Measurements from ENCODE around the gene ANKRD37. TPM values are rescaled to one million over a fixed set of nuclear protein-coding genes. Genes with fewer than 3 reads are reported as not detected.

The ANKRD37 gene
- total RNA-seq, 1 donor from 2014 or later: 15.5 TPM

- TF ChIP-seq CTCF (conservative IDR thresholded peaks at IDR 0.05; ENCODE audit: low read depth, low read length): no peak
- peak; percentile 70 for DNase-seq (ENCODE audit: low read depth)
- peak overlapping the region; percentile 74 for H3K4me3 ChIP-seq (ENCODE audit: low read depth, low read length)
Observed at GRCh38 chr4:185395956-185396723, 501 bp upstream of the ANKRD37 start.

- DNase-seq (ENCODE audit: low read depth): no peak
- peak overlapping the region; percentile 16 for H3K4me3 ChIP-seq (ENCODE audit: low read depth, low read length)
- TF ChIP-seq CTCF (conservative IDR thresholded peaks at IDR 0.05; ENCODE audit: low read depth, low read length): no peak
Observed at GRCh38 chr4:185398618-185399017, 2.0 kb downstream of the ANKRD37 start.

GRCh38 chr4:185399466-185399865, 2.8 kb downstream of the ANKRD37 start:
- peak overlapping the region; percentile 16 for H3K4me3 ChIP-seq (ENCODE audit: low read depth, low read length)
- no peak for DNase-seq (ENCODE audit: low read depth)
- no peak for TF ChIP-seq CTCF (conservative IDR thresholded peaks at IDR 0.05; ENCODE audit: low read depth, low read length)

- no peak for DNase-seq (ENCODE audit: low read depth)
- H3K4me3 ChIP-seq (ENCODE audit: low read depth, low read length): no peak overlapping the region
- no peak for TF ChIP-seq CTCF (conservative IDR thresholded peaks at IDR 0.05; ENCODE audit: low read depth, low read length)
Observed at GRCh38 chr4:185404031-185404430, 7.4 kb downstream of the ANKRD37 start.

- DNase-seq (ENCODE audit: low read depth): no peak
- no peak overlapping the region for H3K4me3 ChIP-seq (ENCODE audit: low read depth, low read length)
- no peak for TF ChIP-seq CTCF (conservative IDR thresholded peaks at IDR 0.05; ENCODE audit: low read depth, low read length)
Observed at GRCh38 chr4:185405296-185405999, 8.8 kb downstream of the ANKRD37 start.

GRCh38 chr4:185408432-185408831, 11.8 kb downstream of the ANKRD37 start:
- no peak overlapping the region for H3K4me3 ChIP-seq (ENCODE audit: low read depth, low read length)
- no peak for DNase-seq (ENCODE audit: low read depth)
- TF ChIP-seq CTCF (conservative IDR thresholded peaks at IDR 0.05; ENCODE audit: low read depth, low read length): no peak

Measured in epithelial cell of proximal tubule (primary cell).